VCaP (cell line): Measurements from ENCODE around the gene LGALS1.

Experiments
- H3K27ac ChIP-seq: fragments of 450-650 bp; 2 replicates; pipeline ENCODE4 v1.5.1; 2017
- TF ChIP-seq, protein P1 (sequence below): fragments of 450-650 bp; conservative IDR thresholded peaks from 2 replicates; pipeline ENCODE4 v1.5.1; 2017; ENCODE audit warnings: mild to moderate bottlenecking, moderate library complexity

The LGALS1 gene

DNA sequence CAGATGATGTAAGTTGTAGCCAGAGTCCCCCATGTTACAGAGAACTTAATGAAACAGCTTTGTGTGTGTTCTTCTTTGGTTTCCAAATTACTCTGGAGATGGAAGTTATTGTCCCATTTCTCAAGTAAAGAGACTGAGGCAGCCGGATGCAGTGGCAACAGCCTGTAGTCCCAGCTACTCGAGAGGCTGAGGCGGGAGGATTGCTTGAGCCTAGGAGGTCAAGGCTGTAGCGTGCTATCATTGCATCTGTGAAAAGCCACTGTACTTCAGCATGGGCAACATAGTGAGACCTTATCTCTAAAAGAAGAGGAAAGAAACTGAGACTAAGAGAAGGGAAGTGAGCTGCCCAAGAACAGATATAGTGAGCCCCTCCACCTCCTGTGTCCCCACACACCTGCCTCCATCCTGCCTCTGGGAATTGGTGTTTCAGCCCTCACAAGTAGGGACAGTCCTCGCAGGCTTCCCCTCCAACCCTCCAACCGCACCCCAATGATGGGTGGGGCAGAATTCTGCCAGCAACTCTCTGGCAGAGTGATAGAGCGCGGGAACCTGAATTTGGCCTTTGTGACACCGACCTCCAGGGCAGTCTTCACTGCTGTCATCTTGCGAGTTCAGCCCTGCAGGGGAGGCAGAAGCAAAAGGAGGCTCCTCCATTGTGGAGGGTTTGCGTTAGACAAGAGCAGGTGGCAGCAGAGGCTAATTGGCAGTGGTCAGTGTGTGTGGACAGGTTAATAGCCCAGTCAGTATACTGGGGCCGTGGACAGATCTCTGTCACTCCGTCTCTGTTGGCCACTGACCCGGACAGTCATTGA, 15.3 kb upstream of the LGALS1 start:
- TF ChIP-seq, protein P1, sequence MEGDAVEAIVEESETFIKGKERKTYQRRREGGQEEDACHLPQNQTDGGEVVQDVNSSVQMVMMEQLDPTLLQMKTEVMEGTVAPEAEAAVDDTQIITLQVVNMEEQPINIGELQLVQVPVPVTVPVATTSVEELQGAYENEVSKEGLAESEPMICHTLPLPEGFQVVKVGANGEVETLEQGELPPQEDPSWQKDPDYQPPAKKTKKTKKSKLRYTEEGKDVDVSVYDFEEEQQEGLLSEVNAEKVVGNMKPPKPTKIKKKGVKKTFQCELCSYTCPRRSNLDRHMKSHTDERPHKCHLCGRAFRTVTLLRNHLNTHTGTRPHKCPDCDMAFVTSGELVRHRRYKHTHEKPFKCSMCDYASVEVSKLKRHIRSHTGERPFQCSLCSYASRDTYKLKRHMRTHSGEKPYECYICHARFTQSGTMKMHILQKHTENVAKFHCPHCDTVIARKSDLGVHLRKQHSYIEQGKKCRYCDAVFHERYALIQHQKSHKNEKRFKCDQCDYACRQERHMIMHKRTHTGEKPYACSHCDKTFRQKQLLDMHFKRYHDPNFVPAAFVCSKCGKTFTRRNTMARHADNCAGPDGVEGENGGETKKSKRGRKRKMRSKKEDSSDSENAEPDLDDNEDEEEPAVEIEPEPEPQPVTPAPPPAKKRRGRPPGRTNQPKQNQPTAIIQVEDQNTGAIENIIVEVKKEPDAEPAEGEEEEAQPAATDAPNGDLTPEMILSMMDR = no peak
- peak overlapping the region; percentile 77; the same call in 1 of the 2 replicates for H3K27ac ChIP-seq

DNA sequence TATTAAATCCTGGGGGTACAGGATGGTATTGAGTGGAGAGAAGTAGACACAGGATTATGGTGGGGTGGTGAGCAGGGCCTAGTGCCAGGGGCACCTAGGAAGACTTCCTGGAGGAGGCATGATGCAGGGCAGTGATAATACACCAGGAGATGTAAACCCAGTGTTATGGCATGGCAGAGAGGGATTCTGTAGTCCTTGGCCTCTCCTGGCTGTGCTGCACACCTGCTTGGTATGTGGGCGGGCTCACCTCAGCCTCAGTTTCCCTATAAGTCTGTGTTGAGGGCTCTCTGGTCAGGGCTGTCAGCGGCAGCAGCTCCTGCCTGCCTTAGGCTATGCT, 14.8 kb upstream of the LGALS1 start:
- TF ChIP-seq, protein P1 = no peak

DNA sequence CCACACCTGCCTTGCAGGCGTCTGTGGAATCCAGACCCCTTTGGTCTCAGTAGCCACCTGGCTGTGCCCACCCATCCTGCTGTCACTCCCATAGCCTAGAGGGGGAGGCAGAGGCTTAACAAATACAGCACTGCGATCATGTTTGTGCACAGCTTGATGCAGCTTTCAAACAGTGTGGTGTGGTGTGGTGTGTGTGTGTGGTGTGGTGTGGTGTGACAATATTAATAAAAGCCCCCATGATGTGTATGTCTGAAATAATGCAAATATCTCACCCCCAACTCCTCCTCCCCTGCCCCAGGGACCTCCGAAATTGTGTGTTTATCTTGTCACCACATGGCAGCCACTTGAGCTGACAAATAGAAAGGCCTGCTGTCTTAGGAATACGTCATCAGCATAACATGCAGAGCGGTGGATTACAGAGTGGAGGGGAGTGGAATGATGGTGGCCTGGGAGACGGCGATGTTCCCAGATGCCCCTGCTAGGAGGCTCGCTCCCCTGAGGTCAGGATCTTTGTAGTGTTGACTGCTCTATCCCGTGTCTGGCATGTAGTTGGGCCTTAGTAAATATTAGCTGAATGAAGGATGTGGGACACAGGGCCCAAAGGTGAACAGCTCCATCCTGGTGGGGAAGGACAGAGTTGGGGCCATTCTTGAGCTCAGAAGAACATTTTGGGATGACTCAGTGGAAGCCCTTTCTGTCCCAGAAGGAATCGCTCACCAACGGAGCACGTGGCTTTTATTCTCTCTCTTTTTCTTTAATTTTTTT, 14.1 kb upstream of the LGALS1 start:
- no peak overlapping the region; the same call in 1 of the 2 replicates for H3K27ac ChIP-seq
- TF ChIP-seq, protein P1 = no peak

More for the DNA sequence above, 14.8 kb upstream of the LGALS1 start:
- H3K27ac ChIP-seq = no peak overlapping the region; the same call in 1 of the 2 replicates

DNA sequence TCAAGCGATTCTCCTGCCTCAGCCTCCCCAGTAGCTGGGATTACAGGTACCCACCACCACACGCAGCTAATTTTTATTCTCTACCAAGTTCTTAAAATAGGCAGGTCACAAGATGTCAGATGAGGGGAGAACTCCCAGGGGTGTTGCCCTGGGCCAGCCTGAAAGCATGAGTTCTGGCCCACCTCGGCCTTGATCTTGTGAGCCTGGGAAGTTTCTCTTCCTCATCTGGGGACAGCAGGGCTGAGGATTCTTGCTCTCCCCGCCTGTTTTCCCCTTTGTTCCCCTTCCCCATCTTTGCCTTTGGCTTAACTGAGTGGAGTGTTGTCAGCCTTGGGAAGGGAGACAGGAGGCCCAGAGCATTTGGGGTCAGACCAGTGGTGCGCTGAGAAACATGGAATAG, 13.4 kb upstream of the LGALS1 start:
- TF ChIP-seq, protein P1 = no peak
- no peak overlapping the region for H3K27ac ChIP-seq

DNA sequence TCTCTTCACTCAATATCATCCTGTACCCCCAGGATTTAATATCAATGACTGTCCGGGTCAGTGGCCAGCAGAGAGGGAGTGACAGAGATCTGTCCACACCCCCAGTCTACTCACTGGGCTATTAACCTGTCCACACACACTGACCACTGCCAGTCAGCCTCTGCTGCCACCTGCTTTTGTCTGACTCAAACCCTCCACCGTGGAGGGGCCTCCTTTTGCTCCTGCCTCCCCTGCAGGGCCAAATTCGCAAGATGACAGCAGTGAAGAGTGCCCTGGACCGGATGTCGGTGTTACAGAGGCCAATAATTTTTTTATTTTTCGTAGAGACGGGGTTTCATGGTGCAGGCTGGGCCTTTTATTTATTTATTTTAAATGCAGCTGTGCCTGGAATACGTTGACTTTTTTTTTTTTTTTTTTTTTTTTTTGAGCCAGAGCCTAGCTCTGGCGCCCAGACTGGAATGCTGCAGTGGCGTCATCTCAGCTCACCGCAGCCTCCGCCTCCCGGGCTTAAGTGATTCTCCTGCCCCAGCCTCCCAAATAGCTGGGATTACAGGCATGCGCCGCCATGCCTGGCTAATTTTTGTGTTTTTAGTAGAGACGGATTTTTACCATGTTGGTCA, 11.8 kb upstream of the LGALS1 start:
- H3K27ac ChIP-seq = no peak overlapping the region
- TF ChIP-seq, protein P1 = no peak

DNA sequence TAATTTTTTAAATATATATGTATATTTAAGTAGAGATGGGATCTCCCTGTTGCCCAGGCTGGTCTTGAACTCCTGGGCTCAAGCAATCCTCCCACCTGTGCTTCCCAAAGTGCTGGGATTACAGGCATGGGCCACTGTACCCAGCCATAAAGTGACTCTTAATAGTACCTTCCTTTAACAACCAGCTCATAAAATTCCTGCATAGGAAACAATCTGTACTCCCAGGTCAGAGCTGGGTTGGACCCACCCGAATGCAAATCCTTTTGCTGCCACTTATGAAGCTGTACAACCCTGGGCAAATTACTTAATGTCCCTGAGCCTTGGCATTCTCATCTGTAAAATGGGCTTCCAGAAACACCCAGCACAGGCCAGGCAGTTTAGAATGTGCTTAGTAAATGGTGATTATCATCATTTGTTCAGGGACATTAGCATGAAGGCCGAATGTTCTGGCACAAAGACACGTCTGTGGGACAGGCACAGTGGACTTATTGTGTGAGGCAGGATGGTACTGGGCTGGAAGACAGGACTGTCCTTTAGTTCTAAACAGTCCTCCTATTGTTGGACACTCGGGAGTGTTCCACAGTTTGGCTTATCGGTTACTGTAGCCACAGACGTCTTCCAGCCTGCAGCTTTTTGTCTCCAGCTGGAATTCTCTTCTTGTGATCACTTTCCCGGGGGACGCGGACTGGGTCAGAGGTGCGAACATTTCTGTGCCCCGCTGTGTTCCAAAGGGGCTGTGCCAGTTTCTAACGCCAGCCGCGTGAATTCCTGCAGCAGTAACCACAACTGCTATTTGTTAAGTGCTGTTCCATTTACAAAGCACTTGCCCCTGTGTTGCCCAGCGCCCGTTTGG, 11.0 kb upstream of the LGALS1 start:
- H3K27ac ChIP-seq = no peak overlapping the region
- TF ChIP-seq, protein P1 = no peak
